SU-DHL-6 (cell line): Measurements from ENCODE around the gene CCDC68.

Experiments
- CTCF ChIP-seq: fragments of 200-600 bp; sonication (generic); IDR thresholded peaks from one replicate; pipeline ENCODE4 v1.5.1; 2017; ENCODE audit warnings: antibody characterized with exemption, mild to moderate bottlenecking, low read length, moderate library complexity; ENCODE audit not compliant: insufficient read depth, poor library complexity, severe bottlenecking
- EZH2phosphoT487 ChIP-seq: fragments of 200-600 bp; sonication (generic), shearing (Covaris generic); conservative IDR thresholded peaks from 2 replicates; pipeline ENCODE4 v1.6.1; 2018; ENCODE audit warnings: mild to moderate bottlenecking, antibody characterized with exemption, low read length, moderate library complexity, mixed read lengths

- TF ChIP-seq CTCF, result no peak
- TF ChIP-seq EZH2phosphoT487, result no peak
These were observed 78.0 kb downstream of the CCDC68 start for GRCh38 chr18:54881229-54881768.
